NCI-H82 (cell line): ENCODE results near the gene CAMSAP1.
"Not testable (repeated sequence)": the region's sequence is repeated elsewhere in the genome, so short reads cannot be mapped to it uniquely, and the experiment has no call there.

ENCODE experiments used
- DNase-seq: peaks from one replicate; lab custom pipeline; 2025; lab: John Stamatoyannopoulos, UW

Gene CAMSAP1

DNA sequence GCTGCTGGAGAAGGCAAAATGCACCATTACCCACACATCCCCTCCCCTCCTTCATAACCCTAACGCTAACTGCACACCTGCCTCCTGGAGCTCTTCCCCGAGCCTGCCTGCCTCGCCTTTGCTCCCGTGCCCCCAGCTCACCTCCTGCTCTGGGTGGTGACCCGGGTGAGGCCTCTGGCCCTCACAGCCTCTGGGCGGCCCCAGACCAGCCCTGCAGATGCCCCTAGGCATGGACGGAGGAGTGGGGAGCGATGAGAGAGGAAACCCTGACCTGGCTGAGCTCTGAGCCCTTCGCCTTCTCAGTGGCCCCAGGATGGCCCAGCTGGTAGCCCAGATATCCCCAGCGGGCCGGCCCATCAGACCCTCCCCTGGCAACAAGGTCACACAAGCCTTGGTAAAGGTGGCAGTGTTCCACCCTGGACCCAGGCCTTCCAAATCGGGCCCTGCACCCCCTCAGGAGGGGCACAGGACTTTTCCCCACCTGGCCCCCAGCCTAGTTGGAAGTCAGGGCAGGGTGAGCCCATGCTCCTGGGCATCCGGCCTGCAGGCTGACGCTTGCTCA, 14.5 kb upstream of the CAMSAP1 start:
- no peak for DNase-seq

DNA sequence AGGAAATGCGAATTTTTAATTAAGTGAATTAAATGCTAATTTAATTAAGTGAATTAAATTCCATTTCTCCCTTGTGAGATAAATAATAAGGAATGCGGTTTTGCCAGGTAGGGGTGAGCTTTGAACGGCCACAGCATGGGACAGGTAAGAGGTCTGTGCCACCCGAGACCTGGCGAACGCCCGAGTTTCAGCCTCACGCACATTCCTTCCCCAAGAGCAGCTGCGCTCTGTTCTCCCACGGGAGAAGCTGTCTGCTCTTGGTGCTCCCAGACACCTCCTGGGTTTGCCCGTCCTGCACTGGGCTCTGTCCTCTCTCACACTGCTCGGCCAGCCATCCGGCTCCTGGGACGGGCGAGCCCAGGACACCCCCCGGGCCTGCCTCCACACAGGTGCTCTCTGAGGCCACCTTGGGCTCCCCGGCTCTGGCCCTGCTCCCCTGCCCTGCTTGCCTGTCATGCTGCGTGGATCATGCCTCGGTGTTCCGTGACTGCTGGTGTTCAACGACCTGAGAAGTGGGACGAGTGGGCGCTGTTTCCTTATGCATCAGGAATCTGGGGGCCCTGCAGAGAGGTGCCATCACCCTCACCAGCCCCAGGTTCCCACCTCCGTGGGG, 13.7 kb upstream of the CAMSAP1 start:
- no peak for DNase-seq

DNA sequence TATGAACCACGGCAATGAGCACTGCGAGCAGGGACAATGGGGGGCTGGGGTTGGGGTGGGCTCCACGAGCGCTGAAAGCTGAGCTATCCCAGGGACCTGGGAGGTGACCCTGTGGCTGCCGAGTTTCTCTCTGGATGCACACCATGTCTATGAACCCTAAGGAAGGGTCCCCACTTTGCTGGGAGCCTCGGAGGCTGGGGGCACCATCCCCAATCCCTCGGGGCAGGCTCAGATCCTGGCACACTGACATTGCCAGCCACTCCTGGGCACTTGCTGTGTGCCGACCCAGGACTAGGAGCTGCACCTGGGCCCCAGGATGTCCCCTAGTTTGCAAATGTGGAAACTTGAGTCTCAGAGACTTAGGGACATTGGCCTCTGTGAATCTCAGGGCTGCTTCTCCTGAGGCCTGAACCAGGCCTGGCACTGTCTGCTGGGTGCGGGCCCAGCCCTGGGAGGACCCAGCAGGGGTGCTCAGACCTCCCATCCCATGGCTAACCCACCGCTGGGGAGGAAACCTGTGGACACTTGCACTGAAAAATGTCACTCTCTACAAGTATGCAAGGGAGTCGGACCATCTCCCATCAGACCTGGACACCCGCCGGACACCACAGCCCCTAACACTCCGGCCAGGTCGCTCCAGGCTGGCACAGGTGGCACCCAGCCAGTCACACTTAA, 13.0 kb upstream of the CAMSAP1 start:
- no peak for DNase-seq

DNA sequence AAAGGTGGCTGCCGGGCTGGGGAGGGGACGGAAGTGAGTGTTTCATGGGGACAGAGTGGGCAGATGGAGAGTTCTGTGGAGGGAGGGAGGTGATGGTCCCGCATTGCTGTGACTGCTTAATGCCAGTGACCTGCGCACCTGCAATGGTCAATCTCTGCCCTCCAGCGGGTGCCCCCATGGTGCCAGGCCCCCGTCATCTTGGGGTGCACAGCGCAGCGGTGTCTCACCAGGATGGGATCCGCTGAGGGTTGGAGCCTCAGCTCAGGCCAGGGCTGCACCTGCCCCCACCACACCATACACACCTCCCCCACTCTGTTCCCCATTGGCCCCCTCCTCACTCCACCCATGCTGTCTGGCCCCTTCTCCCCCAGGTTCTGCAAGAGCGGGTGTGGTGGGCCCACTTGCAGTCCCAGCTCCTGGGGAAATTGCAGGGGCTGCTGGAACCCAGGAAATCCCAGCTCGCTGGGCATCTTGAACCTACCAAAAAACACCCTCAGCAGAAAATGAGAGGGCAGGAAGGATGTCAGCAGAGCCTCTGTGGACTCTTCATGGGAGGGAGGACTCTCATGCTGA, 12.1 kb upstream of the CAMSAP1 start:
- DNase-seq, result no peak

DNA sequence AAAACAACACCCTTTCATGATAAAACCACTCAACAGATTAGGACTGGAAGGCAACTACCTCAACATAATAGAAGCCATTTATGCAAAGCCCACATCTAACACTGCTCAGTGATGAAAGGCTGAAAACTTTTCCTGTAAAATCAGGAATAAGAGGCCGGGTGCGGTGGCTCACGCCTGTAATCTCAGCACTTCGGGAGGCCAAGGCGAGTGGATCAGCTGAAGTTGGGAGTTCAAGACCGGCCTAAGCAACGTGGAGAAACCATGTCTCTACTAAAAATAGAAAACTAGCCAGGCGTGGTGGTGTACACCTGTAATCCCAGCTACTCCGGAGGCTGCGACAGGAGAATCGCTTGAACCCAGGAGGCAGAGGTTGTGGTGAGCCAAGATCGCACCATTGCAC, 8.9 kb upstream of the CAMSAP1 start:
- not testable (repeated sequence) for DNase-seq

DNA sequence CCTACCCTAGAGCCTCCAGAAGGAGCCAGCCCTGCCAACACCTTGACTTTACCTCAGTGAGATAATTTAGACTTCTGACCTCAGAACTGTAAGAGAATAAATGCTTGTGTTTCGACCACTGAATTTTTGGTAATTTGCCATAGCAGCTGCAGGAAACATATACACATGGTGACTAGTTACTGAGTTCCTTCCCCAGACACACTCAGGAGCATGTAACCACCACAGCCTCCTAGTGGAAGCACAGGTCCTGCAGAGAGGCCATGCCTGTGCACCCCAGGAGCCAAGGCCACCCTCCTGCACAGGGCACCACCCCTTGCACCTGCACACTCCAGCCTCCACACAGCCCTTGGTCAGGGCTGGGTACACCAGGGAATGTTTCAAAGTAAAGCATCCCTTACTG, 7.6 kb upstream of the CAMSAP1 start:
- DNase-seq, result no peak

DNA sequence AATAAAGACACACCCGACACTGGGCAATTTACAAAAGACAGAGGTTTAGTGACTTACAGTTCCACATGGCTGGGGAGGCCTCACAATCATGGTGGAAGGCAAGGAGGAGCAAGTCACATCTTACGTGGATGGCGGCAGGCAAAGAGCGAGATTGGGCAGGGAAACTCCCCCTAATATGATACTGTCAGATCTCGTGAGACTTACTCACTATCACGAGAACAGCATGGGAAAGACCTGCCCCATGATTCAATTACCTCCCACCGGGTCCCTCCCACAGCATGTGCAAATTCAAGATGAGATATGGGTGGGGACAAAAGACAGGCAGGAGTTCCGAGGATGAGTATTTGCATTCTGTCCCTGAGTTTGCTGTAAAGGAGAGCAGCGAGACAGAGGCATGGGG, 3.9 kb upstream of the CAMSAP1 start:
- not testable (repeated sequence) for DNase-seq

DNA sequence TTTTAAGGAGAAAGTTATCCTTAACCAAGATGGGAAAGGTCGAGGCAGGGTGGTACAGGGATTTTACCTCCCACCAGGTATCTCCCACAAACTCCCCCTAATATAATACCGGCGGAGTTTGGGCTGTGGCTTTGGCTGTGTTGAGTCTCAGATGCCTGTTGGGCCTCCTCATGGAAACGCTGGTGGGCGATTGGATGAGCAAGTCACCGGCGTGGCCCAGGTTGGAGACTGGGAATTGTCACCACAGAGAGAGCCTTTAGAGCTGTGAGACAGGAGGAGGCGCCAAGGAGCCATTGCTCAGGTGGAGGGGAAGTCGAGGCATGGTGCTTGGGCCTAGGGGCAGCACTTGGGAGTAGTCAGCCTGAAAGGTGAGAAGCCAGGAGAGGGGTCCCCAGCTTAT, 3.4 kb upstream of the CAMSAP1 start:
- DNase-seq, result no peak

DNA sequence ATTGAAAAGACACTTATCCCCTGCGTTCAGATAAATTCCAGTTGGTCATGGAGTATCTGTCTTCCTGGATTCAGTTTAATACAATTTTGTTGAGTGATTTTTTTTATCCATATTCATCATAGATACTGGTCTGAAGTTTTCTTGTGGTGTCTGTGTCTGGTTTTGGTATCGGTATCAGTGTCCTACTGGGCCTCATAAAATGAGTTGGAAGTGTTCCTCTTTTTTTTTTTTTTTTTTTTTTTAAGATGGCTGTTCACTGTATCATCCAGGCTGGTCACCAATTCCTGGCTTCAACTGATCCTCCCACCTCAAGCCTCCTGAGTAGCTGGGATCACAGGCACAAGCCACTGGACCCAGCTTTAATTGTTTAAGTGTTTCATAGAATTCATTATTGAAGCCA, 2.9 kb upstream of the CAMSAP1 start:
- no peak for DNase-seq

DNA sequence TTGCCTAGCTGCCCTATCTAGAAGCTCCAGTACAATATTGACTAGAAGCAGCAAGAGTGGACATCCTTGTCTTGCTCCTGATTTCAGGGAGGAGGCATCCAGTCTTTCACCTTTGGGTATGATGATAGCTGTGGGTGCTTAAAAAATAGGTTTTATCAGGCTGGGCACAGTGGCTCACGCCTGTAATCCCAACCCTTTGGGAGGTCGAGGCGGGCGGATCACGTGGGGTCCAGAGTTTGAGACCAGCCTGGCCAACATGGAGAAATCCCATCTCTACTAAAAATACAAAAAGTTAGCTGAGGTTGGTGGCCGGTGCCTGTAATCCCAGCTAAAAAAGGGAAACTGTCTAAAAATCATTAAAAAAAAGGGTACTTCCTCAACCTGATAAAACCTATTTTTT, 2.0 kb upstream of the CAMSAP1 start:
- no peak for DNase-seq

DNA sequence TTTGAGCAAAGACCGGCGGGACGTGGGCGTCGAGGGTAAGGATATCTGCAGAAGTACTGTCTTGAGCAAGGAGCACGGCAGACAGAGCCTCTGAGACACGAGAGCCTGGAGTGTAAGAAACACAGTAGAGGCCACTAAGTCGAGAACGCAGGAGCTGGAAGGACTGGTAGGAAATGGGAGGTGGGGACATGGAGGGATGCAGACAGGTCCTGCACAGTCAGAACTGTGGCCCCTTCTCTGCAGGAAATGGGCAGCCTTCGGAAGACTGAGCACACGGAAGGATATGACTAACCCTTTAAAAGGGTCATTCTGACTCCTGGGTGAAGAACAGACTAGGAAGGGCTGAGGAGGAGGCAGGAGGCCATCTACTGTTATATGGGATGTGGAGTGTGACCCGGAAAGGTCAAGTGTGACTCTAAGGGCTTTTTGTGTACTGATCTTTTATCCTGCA, 1.4 kb upstream of the CAMSAP1 start:
- peak; percentile 11 for DNase-seq

DNA sequence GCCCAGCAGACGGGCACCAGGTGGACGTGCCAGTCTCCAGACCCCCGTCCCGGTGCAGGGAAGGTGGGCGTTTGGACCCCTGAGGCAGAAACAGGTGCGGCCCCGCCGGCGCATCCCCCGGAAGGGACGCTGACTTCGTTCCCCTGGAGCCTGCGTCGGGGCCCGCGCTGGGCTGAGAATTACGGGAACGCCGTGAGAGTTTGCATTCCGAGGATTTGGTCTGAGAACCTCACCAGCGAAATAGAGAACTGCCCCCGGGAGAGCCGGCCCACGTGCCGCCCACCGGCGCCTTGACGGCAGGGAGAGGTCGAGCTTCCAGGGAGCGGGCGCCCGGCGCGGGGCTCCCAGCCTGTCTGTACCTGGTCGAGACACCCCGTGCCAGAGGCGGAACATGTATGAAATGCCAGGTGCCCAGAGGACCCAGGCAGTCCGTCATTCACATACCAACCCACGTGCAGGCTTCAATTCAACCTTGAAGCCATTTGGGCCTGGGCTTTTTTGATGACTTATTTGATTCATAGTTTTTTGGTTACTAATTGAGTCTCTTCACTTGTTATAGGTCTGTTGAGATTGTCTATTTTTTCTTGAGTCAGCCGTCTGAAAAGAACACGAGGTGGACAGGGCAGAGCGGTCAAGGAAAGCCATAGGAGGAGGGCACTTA, 877 bp upstream of the CAMSAP1 start:
- peak; percentile 44 for DNase-seq

DNA sequence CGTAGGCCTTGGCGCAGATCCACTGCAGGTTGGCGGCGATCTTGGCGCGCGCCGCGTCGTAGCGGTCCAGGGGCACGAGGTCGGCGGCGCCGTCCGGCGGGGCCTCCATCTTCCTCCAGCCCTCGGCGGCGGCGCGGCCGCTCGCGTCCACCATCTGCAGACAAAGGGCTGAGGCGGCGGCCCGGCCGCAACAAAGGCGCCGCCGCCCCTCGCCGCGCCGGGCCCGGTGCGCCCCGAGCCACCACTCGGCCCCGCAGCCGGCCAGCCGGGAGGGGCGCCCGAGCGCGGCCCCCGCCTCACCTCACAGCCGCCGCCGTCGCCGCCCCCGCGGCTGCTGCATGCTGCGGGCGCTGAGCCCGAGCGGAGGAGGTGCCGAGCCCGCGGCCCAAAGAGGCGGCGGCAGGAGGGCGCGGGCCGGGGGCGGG, 328 bp downstream of the CAMSAP1 start:
- DNase-seq, result peak; percentile 51

DNA sequence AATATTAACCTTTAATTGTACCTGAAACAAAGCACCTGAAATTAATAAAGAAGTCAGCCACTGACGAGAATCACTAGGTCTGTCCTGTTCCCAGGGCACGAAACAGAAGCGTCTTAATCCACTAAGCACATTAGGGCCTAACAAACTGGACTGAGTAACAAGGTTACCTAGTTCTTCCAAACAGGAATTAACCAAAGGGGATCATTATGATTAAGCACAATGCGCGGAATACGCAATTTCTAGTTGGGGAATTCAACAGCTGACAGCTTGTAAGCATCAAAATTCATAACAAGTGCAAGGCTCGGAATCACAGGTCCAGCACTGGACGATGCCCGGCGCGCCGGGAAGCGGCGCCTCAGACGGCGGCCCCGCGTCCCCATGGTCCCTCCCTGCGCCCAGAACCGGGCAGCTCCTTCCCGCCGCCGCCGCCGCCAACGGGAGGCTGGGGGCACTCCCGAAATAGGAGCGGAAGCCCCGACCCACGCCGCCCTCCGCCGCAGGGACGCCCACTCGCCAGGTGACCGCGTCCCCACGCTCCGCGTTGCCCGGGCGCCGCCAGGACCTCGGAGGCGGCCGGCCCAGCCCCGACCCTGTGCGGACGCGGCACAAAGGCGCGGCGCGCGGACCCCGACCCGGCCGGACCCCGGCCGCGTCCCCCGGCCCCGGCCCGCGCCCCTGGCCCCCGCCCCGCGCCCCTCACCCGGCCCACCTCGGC, 898 bp downstream of the CAMSAP1 start:
- DNase-seq, result peak; percentile 86

DNA sequence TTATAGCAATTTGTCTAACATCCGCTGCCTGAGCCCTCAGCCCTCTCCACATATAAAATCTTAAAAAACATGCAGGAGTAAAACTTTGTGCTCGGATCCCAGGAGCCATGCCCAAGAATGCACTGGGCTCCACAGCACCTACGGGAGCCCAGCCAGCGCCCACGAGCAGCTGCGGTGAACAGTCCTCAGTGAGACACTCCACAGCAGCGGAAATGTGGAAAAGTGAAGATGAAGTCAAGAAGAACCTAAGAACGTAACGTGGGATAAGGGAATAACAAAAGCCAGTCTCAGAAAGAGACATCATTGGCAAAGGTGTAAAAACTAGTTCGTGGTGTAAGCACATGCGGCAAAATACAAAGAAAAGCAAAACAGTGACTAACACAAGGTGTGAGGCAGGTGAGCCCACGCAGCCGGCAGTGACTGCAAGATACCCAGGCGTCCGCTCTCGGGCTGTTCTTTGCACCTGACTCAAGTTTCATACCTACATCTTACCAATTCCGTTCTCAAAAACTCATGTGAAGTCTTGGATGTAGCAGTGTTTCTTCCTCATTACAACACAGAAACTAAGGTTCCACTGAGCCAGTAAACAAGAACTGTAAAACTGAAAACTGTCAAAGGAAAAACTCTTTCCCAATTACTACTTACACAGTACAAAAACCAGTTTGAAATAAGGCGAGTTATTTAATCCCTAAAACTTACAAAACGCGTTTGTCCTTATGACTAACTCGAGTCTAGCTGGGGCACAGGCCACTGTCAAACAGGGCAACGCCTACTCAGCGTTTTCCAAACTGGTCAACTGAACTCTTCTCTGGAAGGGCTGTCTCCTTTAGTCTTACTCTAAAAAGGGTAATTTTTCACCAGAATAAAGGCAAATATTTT, 1.7 kb downstream of the CAMSAP1 start:
- peak; percentile 51 for DNase-seq

DNA sequence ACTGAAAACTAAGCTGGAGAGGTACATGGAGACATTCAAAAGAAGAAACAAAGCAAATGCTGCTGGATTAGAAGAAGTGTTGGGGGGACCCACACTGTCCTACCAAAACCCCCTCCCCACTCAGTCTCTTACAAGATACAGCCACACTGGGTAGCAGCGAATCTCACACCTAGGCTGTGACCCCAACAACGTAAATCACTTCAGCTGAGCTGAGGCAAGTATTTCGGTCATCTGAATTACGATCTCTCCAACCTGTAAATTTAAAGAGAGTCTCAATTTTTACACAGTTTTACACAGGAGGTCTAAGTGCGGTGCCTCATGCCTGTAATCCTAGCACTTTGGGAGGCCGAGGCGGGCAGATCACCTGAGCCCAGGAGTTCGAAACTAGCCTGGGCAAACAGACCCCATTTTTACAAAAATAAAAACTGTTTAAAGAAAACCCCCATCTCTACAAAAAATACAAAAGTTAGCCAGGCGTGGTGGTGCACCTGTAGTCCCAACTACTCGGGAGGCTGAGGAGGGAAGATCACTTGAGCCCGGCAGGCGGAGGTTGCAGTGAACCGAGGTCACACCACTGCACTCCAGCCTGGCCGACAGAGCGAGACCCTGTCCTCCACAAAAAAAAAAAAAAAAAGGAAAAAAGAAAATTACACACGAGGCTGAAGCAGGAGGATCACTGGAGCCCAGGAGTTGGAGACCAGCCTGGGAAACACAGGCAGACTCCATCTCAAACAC, 3.4 kb downstream of the CAMSAP1 start:
- DNase-seq, result no peak

DNA sequence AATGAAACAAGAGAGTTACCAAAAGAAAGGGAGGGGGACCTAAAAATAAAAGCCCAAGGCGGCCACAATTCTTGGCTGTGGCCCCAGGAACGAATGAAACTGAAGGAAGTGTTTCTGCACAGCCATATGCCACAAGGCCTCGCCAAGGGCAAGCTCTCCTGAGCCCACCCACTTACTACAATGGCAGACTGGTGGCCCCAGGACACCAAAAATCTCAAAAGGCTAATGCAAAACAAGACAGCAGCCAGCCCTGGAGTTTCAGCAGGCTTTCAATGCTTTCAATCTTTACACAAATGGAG, 4.0 kb downstream of the CAMSAP1 start:
- no peak for DNase-seq

DNA sequence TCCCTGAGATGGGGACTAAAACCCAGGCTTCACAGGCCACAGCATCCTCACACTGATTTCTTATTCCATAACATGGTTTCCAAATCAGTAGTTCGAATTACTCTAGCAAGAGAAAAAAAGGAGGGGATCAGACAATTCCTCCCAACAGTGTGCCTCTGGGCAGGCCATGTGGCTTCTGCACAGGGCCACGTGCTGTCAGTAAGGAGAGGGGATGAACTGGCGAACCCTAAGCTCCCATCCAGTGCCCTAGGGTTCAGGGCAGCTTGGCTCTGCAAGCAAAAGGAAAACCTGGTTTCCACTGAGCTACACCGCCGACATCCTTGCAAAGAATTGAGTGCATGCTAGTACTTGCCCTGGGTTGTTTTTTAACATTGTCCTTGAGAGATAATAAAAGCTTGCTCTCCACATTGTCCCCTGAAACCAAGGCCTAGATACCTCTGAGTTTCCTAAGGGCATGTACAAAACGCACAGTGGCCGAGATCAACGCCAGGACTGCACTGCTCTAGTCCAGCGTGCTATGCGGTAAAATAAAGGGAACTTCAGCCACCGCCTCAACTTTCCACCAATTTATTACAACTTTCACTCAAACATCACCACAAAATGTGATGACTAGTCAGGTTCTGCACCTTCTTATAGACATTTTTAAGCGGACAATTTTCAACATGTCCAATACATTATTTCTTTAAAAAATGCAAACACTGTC, 4.5 kb downstream of the CAMSAP1 start:
- no peak for DNase-seq

DNA sequence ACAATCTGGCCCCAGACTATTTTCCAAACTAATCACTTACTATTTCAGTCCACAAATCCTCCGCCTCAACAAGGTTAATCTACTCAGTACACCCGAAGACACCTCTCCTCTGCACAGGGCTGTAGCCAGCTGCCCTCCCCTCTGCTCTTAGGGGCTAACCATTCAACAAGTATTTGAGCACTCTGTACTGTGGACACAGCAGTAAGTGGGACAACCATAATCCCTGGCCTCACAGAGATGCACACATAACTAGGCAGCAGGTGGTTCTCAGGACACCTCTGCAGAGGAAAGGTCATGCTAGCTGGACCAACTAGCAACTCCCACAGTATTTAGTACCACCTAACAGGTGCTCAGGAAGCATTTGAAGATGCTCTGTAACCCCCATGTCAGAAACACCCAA, 5.5 kb downstream of the CAMSAP1 start:
- peak; percentile 69 for DNase-seq
